Trophoblast cell (in vitro differentiated cells and primary cell): ENCODE results near the gene UBASH3B.
A peak's percentile ranks its signal among the peaks of the same experiment; 100 is the strongest.

Experiments
- DNase-seq, 2 donors: peaks; one replicate each; pipeline ENCODE4 v3.0.0-alpha.2; 2016
- H2AFZ ChIP-seq: 2 replicates; pipeline ENCODE4 v1.6.1; 2013; ENCODE audit warnings: low read length, moderate library complexity, mild to moderate bottlenecking; ENCODE audit not compliant: insufficient read depth, poor library complexity
- H2AK5ac ChIP-seq: 2 replicates; pipeline ENCODE4 v1.6.1; 2013; ENCODE audit warnings: mild to moderate bottlenecking, low read length
- H2BK120ac ChIP-seq: 2 replicates; pipeline ENCODE4 v1.6.1; 2013; ENCODE audit warnings: low read length, mild to moderate bottlenecking, moderate library complexity; ENCODE audit not compliant: insufficient read depth, poor library complexity
- H2BK12ac ChIP-seq: 2 replicates; pipeline ENCODE4 v1.6.1; 2013; ENCODE audit warnings: mild to moderate bottlenecking, low read length, moderate library complexity
- H2BK5ac ChIP-seq: 2 replicates; pipeline ENCODE4 v1.6.1; 2013; ENCODE audit warnings: low read length, low read depth, moderate library complexity, mild to moderate bottlenecking; ENCODE audit not compliant: poor library complexity
- H3K14ac ChIP-seq: 2 replicates; pipeline ENCODE4 v1.6.1; 2013; ENCODE audit warnings: mild to moderate bottlenecking, low read length
- H3K18ac ChIP-seq: 2 replicates; pipeline ENCODE4 v1.6.1; 2013; ENCODE audit warnings: mild to moderate bottlenecking, low read length
- H3K23ac ChIP-seq: 2 replicates; pipeline ENCODE4 v1.6.1; 2013; ENCODE audit warnings: low read length
- H3K27ac ChIP-seq: 2 replicates; pipeline ENCODE4 v1.5.1; 2013; ENCODE audit warnings: low read depth, mild to moderate bottlenecking, inconsistent platforms, low read length, moderate library complexity
- H3K27me3 ChIP-seq: 2 replicates; pipeline ENCODE4 v1.6.1; 2013; ENCODE audit warnings: inconsistent platforms, mild to moderate bottlenecking, low read length, moderate library complexity; ENCODE audit not compliant: insufficient read depth
- H3K36me3 ChIP-seq, 2 experiments: 1 replicate in 1 of 2; 2 replicates in 1 of 2; pipeline ENCODE4 v1.6.1; 2013; ENCODE audit warnings: low read length in 2 of 2, mild to moderate bottlenecking in 2 of 2, moderate library complexity in 1 of 2; ENCODE audit not compliant: insufficient read depth in 2 of 2, control insufficient read depth in 1 of 2
- H3K4ac ChIP-seq: 2 replicates; pipeline ENCODE4 v1.6.1; 2013; ENCODE audit warnings: low read depth, mild to moderate bottlenecking, low read length, moderate library complexity
- H3K4me1 ChIP-seq, 2 experiments: 1 replicate in 1 of 2; 2 replicates in 1 of 2; pipeline ENCODE4 v1.6.1; 2013; ENCODE audit warnings: low read length in 2 of 2, mild to moderate bottlenecking in 2 of 2, moderate library complexity in 1 of 2; ENCODE audit not compliant: insufficient read depth in 2 of 2, control insufficient read depth in 1 of 2
- H3K4me2 ChIP-seq: 2 replicates; pipeline ENCODE4 v1.6.1; 2013; ENCODE audit warnings: inconsistent platforms, mild to moderate bottlenecking, low read length, moderate library complexity
- H3K4me3 ChIP-seq: 2 replicates; pipeline ENCODE4 v1.5.1; 2013; ENCODE audit warnings: mild to moderate bottlenecking, low read depth, low read length, inconsistent platforms
- H3K79me1 ChIP-seq: one replicate; pipeline ENCODE4 v1.6.1; 2013; ENCODE audit warnings: low read length
- H3K79me2 ChIP-seq: 2 replicates; pipeline ENCODE4 v1.6.1; 2013; ENCODE audit warnings: low read length, mild to moderate bottlenecking; ENCODE audit not compliant: control insufficient read depth, insufficient read depth, poor library complexity
- H3K9ac ChIP-seq: 2 replicates; pipeline ENCODE4 v1.6.1; 2013; ENCODE audit warnings: mild to moderate bottlenecking, low read length
- H3K9me3 ChIP-seq: 2 replicates; pipeline ENCODE4 v1.6.1; 2013; ENCODE audit warnings: low read depth, mild to moderate bottlenecking, control low read depth, inconsistent platforms, low read length; ENCODE audit not compliant: insufficient read depth
- H4K12ac ChIP-seq: 2 replicates; pipeline ENCODE4 v1.6.1; 2013; ENCODE audit warnings: low read depth, mild to moderate bottlenecking, low read length, moderate library complexity
- H4K8ac ChIP-seq: 2 replicates; pipeline ENCODE4 v1.6.1; 2013; ENCODE audit warnings: low read depth, mild to moderate bottlenecking, low read length, moderate library complexity
- H4K91ac ChIP-seq: one replicate; pipeline ENCODE4 v1.6.1; 2013; ENCODE audit warnings: low read depth, mild to moderate bottlenecking, low read length, moderate library complexity
- WGBS: extraction: QIAGEN DNeasy Blood & Tissue Kit; methylation state at CpG from one replicate; pipeline ENCODE4 v1.1.7; 2013; ENCODE audit warnings: missing lambda C conversion rate; ENCODE audit not compliant: insufficient read length, insufficient coverage; ENCODE audit errors: extremely low coverage; 5-methylcytosine and 5-hydroxymethylcytosine counted together

UBASH3B gene

DNA sequence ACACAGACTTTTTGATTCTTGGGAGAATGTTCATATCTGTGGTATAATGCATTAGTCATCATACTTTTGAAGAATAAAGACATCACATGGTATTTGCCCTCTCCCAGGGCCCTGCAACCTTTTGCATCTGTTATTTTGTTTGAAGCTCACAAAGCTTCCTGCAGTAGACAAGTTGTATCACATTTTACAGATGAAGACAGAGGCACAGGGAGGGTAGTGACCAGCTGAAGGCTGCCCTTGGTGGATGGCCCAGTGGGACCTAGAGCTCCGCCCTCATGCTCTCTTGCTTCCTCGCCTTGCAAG, 66.4 kb downstream of the UBASH3B start:
- no peaks in the 10 kb centered on the region for H3K27me3 ChIP-seq
- H3K4ac ChIP-seq, result peak overlapping the region; percentile 1
- H4K91ac ChIP-seq, result no peak overlapping the region
- H4K8ac ChIP-seq, result no peak overlapping the region
- H3K4me2 ChIP-seq, result no peak overlapping the region
- H3K14ac ChIP-seq, result no peak overlapping the region
- H3K18ac ChIP-seq, result no peak overlapping the region
- H2BK120ac ChIP-seq, result no peak overlapping the region
- H3K4me3 ChIP-seq, result no peak overlapping the region
- no peak overlapping the region for H4K12ac ChIP-seq
- H3K9ac ChIP-seq, result no peak overlapping the region
- H3K79me1 ChIP-seq, result no peaks in the 10 kb centered on the region
- peaks cover 0 to 4% of the 10 kb centered on the region in 2 experiments for H3K36me3 ChIP-seq
- H3K79me2 ChIP-seq, result no peaks in the 10 kb centered on the region
- peak; percentile 77 to 85 for DNase-seq
- WGBS, result no CpG with 5 or more reads among the region's 2 CpGs
- no peak overlapping the region for H2AFZ ChIP-seq
- no peak overlapping the region for H2BK5ac ChIP-seq
- no peak overlapping the region for H2BK12ac ChIP-seq
- H2AK5ac ChIP-seq, result no peak overlapping the region
- no peaks in the 10 kb centered on the region for H3K9me3 ChIP-seq
- H3K4me1 ChIP-seq, result peaks cover 20 to 30% of the 10 kb centered on the region in 2 experiments
- no peak overlapping the region for H3K23ac ChIP-seq
- peak overlapping the region; percentile 3 for H3K27ac ChIP-seq

DNA sequence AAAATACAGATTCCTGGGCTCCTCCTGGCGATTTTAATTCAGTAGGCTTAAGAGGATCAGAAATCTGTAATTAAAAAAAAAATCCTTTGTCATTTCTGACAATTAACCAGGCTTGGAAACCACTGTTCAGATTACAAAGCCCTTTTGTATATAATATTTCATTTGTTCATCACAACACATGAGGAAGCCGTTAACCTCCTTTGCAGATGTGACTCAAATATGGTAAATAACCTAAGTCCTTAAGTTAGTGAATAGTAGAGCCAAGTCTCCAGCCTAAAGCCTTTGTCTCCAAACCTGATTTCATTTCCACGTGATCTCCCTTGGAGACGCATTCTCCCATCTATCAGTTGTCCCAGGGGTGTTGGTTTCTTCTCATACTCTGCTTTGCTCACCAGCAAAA, 67.6 kb downstream of the UBASH3B start:
- Histone ChIP-seq H4K8ac (no peak overlapping the region), H3K4me1 (peaks cover 23 to 38% of the 10 kb centered on the region in 2 experiments), H2BK12ac (no peak overlapping the region), H3K23ac (no peak overlapping the region), H3K14ac (no peak overlapping the region), H2AK5ac (no peak overlapping the region), H2BK120ac (no peak overlapping the region), H3K4ac (peak overlapping the region; percentile 3), H3K18ac (peak overlapping the region; percentile 4), H3K9me3 (no peaks in the 10 kb centered on the region), H3K4me3 (no peak overlapping the region), H3K36me3 (no peaks in the 10 kb centered on the region), H3K79me1 (peaks cover 2% of the 10 kb centered on the region), H3K27ac (no peak overlapping the region), H4K91ac (peak overlapping the region; percentile 4), H3K27me3 (no peaks in the 10 kb centered on the region), H3K4me2 (no peak overlapping the region), H2BK5ac (no peak overlapping the region), H4K12ac (no peak overlapping the region), H3K79me2 (no peaks in the 10 kb centered on the region), H2AFZ (no peak overlapping the region), H3K9ac (no peak overlapping the region)
- DNase-seq, result no peak
- WGBS, result no CpG with 5 or more reads among the region's 4 CpGs

- H3K23ac ChIP-seq, result no peak overlapping the region
- no peaks in the 10 kb centered on the region for H3K79me2 ChIP-seq
- H2BK12ac ChIP-seq, result no peak overlapping the region
- no peak overlapping the region for H4K8ac ChIP-seq
- H3K27me3 ChIP-seq, result no peaks in the 10 kb centered on the region
- DNase-seq, result no peak
- no peak overlapping the region for H2AFZ ChIP-seq
- no peak overlapping the region for H3K14ac ChIP-seq
- H3K4me3 ChIP-seq, result no peak overlapping the region
- peak overlapping the region; percentile 4 for H4K91ac ChIP-seq
- H3K4ac ChIP-seq, result peak overlapping the region; percentile 3
- H3K27ac ChIP-seq, result no peak overlapping the region
- peaks cover 2% of the 10 kb centered on the region for H3K79me1 ChIP-seq
- H3K36me3 ChIP-seq, result no peaks in the 10 kb centered on the region
- no peaks in the 10 kb centered on the region for H3K9me3 ChIP-seq
- no peak overlapping the region for H2BK5ac ChIP-seq
- no peak overlapping the region for H2BK120ac ChIP-seq
- no peak overlapping the region for H4K12ac ChIP-seq
- no CpG with 5 or more reads among the region's 3 CpGs for WGBS
- peak overlapping the region; percentile 4 for H3K18ac ChIP-seq
- H3K9ac ChIP-seq, result no peak overlapping the region
- no peak overlapping the region for H2AK5ac ChIP-seq
- H3K4me1 ChIP-seq, result peaks cover 23 to 38% of the 10 kb centered on the region in 2 experiments
- H3K4me2 ChIP-seq, result no peak overlapping the region
Observed at GRCh38 chr11:122723576-122723975, 68.1 kb downstream of the UBASH3B start.

GRCh38 chr11:122724520-122724919, 69.0 kb downstream of the UBASH3B start:
- Histone ChIP-seq H2BK12ac (peak overlapping the region; percentile 7), H2AFZ (no peak overlapping the region), H3K79me1 (peaks cover 4% of the 10 kb centered on the region), H3K79me2 (no peaks in the 10 kb centered on the region), H4K91ac (no peak overlapping the region), H3K9ac (no peak overlapping the region), H2AK5ac (no peak overlapping the region), H3K27me3 (no peaks in the 10 kb centered on the region), H3K18ac (peak overlapping the region; percentile 47), H2BK5ac (no peak overlapping the region), H3K27ac (no peak overlapping the region), H3K23ac (no peak overlapping the region), H4K8ac (no peak overlapping the region), H4K12ac (no peak overlapping the region), H3K4me2 (no peak overlapping the region), H2BK120ac (no peak overlapping the region), H3K36me3 (no peaks in the 10 kb centered on the region), H3K4me3 (no peak overlapping the region), H3K9me3 (no peaks in the 10 kb centered on the region), H3K14ac (no peak overlapping the region), H3K4ac (peak overlapping the region; percentile 69), H3K4me1 (peaks cover 26 to 40% of the 10 kb centered on the region in 2 experiments)
- no CpG with 5 or more reads among the region's 6 CpGs for WGBS
- peak; percentile 69 to 81 for DNase-seq
